GM19395 (cell line): ENCODE measurements around the gene KLHL35.

Experiments used
- ATAC-seq: cut with Tn5 transposase; IDR thresholded peaks from one replicate; pipeline ENCODE4 v1.9.1; 2021; ENCODE audit warnings: mild to moderate bottlenecking, moderate library complexity; ENCODE audit not compliant: unreplicated experiment

KLHL35 gene

GRCh38 chr11:75469785-75470405, 36.9 kb upstream of the KLHL35 start:
- no peak for ATAC-seq

GRCh38 chr11:75468534-75469340, 35.7 kb upstream of the KLHL35 start:
- no peak for ATAC-seq

GRCh38 chr11:75467881-75468280, 34.9 kb upstream of the KLHL35 start:
- ATAC-seq = no peak

- ATAC-seq = no peak
Observed at GRCh38 chr11:75467311-75467710, 34.3 kb upstream of the KLHL35 start.

- no peak for ATAC-seq
Observed at GRCh38 chr11:75465701-75466531, 32.9 kb upstream of the KLHL35 start.

- ATAC-seq = no peak
Observed at GRCh38 chr11:75463106-75463774, 30.2 kb upstream of the KLHL35 start.

- no peak for ATAC-seq
Observed at GRCh38 chr11:75462117-75462653, 29.2 kb upstream of the KLHL35 start.

GRCh38 chr11:75461151-75461550, 28.1 kb upstream of the KLHL35 start:
- no peak for ATAC-seq

- ATAC-seq = no peak
Observed at GRCh38 chr11:75456596-75457183, 23.7 kb upstream of the KLHL35 start.

- ATAC-seq = no peak
Observed at GRCh38 chr11:75454987-75455386, 22.0 kb upstream of the KLHL35 start.

GRCh38 chr11:75453916-75454655, 21.1 kb upstream of the KLHL35 start:
- no peak for ATAC-seq

GRCh38 chr11:75450826-75451821, 18.1 kb upstream of the KLHL35 start:
- no peak for ATAC-seq

GRCh38 chr11:75450236-75450635, 17.2 kb upstream of the KLHL35 start:
- no peak for ATAC-seq

GRCh38 chr11:75449776-75450175, 16.8 kb upstream of the KLHL35 start:
- ATAC-seq = no peak

- ATAC-seq = no peak
Observed at GRCh38 chr11:75449271-75449670, 16.3 kb upstream of the KLHL35 start.

- ATAC-seq = no peak
Observed at GRCh38 chr11:75447415-75447814, 14.4 kb upstream of the KLHL35 start.

GRCh38 chr11:75445315-75445953, 12.4 kb upstream of the KLHL35 start:
- no peak for ATAC-seq

GRCh38 chr11:75443043-75443442, 10.0 kb upstream of the KLHL35 start:
- no peak for ATAC-seq
